ENCODE measurements around the gene PTOV1.

PTOV1 gene

DNA sequence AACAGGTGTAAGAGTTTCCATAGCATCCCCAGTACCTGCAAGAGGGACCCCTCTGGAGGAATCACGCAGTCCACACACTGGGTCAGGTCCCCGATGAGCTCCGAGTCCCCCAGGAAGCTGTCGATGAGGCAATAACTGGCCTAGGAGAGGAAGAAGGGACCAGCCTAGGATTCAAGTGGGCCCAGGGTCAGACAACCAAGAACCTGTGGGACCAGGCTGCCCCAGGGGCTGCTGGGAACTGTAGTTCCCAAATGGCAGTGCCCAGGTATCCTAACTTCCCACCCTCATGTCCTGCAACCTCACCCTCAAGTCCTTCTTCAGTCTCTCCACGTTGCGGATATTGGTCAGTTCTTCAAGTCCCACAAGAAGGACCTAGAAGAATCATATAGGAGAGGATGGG is 39.6 kb upstream of the PTOV1 start:
- TF ChIP-seq, protein P1, sequence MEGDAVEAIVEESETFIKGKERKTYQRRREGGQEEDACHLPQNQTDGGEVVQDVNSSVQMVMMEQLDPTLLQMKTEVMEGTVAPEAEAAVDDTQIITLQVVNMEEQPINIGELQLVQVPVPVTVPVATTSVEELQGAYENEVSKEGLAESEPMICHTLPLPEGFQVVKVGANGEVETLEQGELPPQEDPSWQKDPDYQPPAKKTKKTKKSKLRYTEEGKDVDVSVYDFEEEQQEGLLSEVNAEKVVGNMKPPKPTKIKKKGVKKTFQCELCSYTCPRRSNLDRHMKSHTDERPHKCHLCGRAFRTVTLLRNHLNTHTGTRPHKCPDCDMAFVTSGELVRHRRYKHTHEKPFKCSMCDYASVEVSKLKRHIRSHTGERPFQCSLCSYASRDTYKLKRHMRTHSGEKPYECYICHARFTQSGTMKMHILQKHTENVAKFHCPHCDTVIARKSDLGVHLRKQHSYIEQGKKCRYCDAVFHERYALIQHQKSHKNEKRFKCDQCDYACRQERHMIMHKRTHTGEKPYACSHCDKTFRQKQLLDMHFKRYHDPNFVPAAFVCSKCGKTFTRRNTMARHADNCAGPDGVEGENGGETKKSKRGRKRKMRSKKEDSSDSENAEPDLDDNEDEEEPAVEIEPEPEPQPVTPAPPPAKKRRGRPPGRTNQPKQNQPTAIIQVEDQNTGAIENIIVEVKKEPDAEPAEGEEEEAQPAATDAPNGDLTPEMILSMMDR (IDR thresholded peaks at IDR 0.05; ENCODE audit: insufficient read depth, low read depth, low read length, missing control alignments) = no peak
- DNase-seq (ENCODE audit: low read depth) = no peak

DNA sequence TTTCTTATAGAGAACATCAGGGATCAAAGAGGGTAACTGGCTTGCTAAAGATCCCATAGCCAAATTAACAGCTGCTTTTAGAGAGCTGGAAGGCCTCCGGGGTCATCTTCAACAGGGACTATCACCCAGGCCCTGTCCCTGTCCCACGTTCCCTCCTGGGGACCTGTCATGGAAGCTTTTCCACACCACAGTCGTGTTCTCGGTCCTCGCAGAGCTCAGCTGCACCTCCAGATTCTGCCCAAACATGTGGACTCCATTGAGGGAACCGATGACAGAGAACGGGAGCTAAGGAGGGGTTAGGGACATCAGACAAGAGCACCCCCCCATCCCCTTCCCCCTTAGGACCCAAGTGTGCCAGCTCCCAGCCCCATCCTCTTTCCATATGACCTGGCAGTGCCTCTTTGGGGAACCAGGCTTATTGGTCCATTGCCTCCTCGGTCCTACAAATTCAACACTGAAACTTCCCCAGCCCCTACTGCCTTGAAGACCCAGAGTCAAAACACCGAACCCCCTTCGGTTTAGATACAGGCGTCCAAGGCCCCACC is 38.4 kb upstream of the PTOV1 start:
- H3K4me3 ChIP-seq (ENCODE audit: low read depth, low read length) = peak overlapping the region; percentile 82
- no peak for DNase-seq (ENCODE audit: low read depth)

More for the DNA sequence above, 39.6 kb upstream of the PTOV1 start:
- H3K4me3 ChIP-seq (ENCODE audit: low read depth, low read length) = no peak overlapping the region

DNA sequence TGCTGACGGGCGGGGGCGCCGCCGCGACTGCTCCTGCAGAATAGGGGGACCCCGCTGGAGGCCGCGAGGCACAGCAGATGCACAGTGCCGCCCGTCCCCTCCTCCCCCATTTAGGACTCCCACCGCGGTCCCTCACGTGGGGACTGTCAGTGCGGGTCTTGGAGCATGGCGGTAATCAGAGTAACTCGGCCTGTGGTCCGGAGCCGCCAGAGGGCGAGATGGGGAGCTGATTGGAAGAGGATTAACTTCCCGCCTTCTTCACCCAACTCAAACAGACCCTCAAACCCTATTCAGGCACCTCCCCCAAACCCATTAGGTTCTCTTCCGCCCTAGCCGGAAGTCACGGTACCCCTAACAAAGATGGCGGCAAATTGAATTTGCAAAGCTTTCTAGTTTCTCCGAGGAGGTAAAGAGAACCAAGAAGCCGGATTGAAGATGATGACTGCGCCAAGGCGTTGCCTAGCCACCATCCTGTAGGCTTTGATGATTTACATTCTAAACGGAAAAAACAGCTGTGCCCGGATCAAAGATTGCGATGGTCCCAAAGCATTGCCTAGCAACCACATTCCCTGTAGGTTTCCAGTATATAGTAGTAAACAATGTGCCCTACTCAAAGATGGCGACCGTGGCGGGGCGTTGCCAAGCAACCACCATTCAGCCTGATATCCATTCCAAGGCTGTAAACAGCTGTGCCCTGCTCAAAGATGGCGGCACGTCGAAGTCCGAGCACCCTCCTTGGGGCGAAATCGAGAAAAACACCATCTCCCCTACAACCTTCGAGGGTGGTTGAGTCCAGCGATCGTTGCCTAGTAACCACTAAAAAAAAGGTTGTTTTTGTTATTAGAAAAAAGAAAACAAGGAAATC is 37.7 kb upstream of the PTOV1 start, which contains the start of gene FUZ:
Gene FUZ, minus strand, starts transcription at position 296 of the 865 bp plus-strand sequence. Its CDS starts 186 bp downstream, at position 110.
- TF ChIP-seq, protein P1 (IDR thresholded peaks at IDR 0.05; ENCODE audit: insufficient read depth, low read depth, low read length, missing control alignments) = no peak
- peak; percentile 98 for DNase-seq (ENCODE audit: low read depth)
- H3K4me3 ChIP-seq (ENCODE audit: low read depth, low read length) = peak within 1 kb of the TSS; percentile 82

More for the DNA sequence above, 38.4 kb upstream of the PTOV1 start:
- TF ChIP-seq, protein P1 (IDR thresholded peaks at IDR 0.05; ENCODE audit: insufficient read depth, low read depth, low read length, missing control alignments) = no peak

DNA sequence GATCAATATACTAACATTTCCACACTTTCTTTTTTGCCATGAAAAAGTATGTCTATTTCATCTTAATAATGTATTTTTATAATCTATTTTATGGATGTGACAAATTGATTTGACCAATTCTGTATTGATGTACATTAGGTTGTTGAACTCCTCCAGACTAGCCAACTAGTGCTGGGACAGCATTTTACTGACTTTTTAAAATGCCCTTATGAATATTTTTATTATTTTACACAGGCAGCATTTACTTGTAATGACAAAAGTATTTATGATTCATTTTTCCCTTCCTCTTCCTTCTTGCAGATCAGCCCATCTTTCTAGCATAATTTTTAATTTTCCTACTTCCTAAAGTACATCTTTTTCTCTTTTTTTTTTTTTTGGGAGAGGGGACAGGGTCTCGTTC is 36.9 kb upstream of the PTOV1 start:
- TF ChIP-seq, protein P1 (IDR thresholded peaks at IDR 0.05; ENCODE audit: insufficient read depth, low read depth, low read length, missing control alignments) = no peak
- H3K4me3 ChIP-seq (ENCODE audit: low read depth, low read length) = peak overlapping the region; percentile 82
- DNase-seq (ENCODE audit: low read depth) = no peak

DNA sequence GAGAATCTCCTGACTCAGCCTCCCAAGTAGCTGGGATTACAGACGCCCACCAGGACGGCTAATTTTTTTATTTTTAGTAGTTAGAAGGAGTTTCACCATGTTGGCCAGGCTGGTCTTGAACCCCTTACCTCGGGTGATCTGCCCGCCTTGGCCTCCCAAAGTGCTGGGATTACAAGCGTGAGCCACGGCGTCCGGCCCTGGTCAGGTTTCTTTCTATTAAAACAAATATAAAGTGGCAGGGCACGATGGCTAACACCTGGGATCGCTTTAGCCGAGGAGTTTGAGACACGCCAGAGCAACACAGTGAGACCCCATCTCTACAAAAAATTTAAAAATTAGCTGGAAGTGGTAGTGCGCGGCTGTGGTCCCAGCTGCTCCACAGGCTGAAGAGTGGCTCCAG is 34.4 kb upstream of the PTOV1 start:
- TF ChIP-seq, protein P1 (IDR thresholded peaks at IDR 0.05; ENCODE audit: insufficient read depth, low read depth, low read length, missing control alignments) = no peak
- no peak overlapping the region for H3K4me3 ChIP-seq (ENCODE audit: low read depth, low read length)
- no peak for DNase-seq (ENCODE audit: low read depth)

DNA sequence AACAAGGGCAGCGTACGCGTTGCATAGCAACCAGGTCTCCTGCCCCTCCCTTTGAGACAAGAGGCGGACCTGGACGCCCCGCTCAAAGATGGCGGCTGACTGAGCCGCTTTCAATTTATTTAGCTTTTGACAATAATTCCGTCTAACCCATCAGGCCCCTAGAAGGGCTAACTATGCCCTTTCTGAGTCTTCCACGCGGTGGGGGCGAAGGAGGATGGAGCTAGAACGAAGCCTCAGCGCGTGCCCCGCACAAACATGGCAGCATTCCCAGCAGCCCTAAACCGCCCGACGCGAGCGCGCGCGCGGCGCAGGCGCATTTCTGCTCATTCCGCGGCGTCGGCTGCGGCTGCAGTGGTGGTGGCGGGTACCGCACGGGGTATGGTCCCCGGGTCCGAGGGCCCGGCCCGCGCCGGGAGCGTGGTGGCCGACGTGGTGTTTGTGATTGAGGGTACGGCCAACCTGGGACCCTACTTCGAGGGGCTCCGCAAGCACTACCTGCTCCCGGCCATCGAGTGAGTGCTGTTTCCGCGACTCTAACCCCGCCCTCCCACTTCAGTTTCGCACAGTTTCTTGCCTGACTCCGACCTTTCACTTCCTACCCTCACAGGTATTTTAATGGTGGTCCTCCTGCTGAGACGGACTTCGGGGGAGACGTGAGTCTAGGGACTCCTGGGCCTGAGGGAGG is 32.9 kb upstream of the PTOV1 start, which contains the start of gene MED25:
Gene MED25, plus strand, starts transcription at position 326 of the 685 bp plus-strand sequence. Its CDS starts 53 bp downstream, at position 379.
- H3K4me3 ChIP-seq (ENCODE audit: low read depth, low read length) = peak within 1 kb of the TSS; percentile 82
- TF ChIP-seq, protein P1 (IDR thresholded peaks at IDR 0.05; ENCODE audit: insufficient read depth, low read depth, low read length, missing control alignments) = no peak
- DNase-seq (ENCODE audit: low read depth) = peak; percentile 91

All from GM12865 (cell line).